HuH-7 (cell line): ENCODE results near the gene TBC1D1.
"Not testable (repeated sequence)": the region's sequence is repeated elsewhere in the genome, so short reads cannot be mapped to it uniquely, and the experiment has no call there.

ENCODE experiments used
- DNase-seq: peaks from one replicate; pipeline ENCODE4 v3.0.0; 2011; ENCODE audit warnings: low spot score

Gene TBC1D1

DNA sequence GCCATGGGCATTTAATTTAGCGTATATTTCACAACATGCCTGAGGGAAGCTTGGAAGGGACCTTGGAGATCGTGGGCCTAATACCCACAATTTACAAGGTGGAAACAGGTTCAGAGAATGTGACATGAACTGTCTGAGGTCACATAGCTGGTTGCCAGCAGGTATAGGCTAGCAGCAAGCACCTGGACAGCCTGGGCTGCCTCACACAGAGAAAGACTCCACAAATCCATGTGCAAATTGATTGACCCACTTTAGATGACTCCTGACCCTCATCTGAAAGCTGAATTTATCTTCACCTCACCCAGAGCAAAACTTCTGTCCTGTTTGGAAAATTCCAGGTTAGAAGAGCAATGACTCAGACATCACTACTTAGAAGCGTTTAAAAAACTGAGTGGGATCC is 75.2 kb downstream of the TBC1D1 start:
- DNase-seq: no peak

DNA sequence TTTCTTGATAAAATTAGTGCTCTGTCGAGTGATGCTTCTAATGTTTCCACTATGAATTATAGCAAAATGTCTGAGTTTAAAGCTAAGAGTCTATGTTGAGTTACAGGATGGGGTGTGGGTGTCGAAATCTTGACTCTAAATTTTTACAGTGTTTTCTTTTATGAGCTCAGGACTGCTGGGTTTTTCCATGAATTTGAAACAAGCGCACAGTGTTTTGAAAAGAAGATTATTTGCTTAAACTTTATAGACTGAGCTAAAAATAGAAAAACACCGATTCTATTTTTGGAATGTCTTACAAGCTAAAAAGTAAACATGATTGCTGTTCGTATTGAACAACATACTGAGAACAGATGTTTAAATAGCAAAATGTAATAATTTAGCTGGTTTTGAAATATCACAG is 76.9 kb downstream of the TBC1D1 start:
- peak; percentile 27 for DNase-seq

- no peak for DNase-seq
Measured at GRCh38 chr4:37968747-37969146, 77.9 kb downstream of the TBC1D1 start.

GRCh38 chr4:37970702-37971101 is 79.8 kb downstream of the TBC1D1 start:
- DNase-seq: no peak

- no peak for DNase-seq
Measured at GRCh38 chr4:37971202-37971601, 80.3 kb downstream of the TBC1D1 start.

DNA sequence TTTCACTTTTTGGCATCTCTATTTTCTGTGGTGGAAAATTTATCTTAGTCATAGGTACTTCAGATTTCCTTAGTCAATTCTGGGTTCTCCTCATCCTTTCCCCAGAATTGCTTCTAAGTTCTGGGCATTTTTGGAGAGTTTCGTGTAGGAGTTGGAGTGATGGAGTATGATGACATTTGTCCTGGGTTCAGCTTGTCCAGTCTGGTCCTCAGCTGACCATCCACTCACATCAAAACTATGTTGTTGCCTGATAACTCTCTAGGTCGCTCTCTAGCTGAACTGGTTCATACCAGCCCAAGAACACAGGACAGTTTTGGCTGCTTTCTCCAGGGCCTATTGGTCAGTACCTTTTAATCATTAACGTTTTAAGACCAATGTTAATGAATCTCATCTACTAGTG is 82.6 kb downstream of the TBC1D1 start:
- DNase-seq: no peak

DNA sequence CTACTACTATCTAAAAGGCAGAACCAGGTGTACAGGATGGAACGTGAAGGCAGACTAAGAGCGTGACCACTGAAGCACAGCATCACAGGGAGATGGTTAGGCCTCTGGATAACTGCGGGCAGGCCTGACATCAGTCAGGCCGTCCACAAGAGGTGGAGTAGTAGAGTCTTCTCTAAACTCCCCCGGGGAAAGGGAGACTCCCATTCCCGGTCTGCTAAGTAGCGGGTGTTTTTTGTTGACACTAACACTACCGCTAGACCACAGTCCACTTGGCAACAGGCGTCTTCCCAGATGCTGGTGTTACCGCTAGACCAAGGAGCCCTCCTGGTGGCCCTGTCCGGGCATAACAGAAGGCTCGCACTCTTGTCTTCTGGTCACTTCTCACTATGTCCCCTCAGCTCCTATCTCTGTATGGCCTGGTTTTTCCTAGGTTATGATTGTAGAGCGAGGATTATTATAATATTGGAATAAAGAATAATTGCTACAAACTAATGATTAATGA is 84.5 kb downstream of the TBC1D1 start:
- DNase-seq: not testable (repeated sequence)

DNA sequence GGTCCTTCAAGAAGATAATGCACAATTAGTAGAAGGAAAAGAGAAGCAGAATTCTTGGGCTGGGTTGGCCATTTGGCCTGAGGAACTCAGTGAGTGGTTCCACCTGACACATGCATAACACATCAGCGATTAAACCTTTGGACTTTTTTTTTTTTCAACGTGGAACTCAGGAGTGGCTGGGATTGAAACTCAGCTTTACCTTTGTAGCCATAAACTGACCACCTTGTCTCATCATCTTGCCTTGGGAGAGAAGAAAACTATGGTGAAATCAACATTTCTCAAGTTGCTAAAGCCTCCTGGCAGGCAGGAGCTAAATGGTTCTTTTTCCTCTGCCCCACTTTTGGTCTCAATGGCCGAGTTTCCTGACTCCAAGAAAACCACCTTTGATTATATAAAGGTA is 85.6 kb downstream of the TBC1D1 start:
- peak; percentile 25 for DNase-seq

GRCh38 chr4:37976991-37977470 is 86.1 kb downstream of the TBC1D1 start:
- peak; percentile 71 for DNase-seq

DNA sequence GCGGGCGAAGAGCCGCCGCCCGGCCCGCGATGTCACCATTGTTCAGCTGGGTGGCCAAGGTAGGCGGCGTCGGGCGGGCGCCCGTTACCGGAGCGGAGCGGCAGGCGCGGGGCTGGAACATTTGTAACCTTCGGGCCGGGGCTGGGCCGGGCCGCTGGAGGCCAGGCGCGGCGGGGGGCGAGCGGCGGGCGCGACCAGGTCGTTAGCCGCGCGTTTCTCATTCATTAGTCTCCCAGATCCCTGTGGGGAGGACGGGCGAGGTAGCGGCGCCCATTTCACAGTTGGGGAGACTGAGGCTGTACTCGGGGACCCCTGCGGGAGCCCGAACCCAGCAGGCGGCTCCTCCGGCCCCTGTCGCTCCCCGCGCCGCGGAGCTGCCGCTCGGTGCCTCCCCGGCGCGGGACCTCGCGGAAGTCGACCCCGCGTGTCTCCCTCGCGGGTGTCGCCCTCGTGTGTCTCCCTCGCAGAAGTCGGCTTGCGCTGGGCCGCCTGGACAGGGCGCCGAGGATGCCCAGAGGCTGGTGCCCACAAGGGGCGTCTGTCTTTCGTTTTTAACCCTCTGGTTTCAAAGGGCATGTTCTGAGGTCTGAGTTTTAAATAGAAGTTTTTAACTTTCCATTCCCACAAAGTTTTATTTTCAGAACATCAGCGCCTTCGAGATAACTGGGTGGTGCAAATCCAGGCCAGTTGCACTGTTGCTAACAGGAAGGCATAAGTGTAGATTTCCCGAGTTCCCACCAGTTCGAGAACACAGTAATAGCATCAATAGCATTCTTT is 86.8 kb downstream of the TBC1D1 start:
- DNase-seq: peak; percentile 60

GRCh38 chr4:37978248-37978924 is 87.5 kb downstream of the TBC1D1 start:
- DNase-seq: no peak

DNA sequence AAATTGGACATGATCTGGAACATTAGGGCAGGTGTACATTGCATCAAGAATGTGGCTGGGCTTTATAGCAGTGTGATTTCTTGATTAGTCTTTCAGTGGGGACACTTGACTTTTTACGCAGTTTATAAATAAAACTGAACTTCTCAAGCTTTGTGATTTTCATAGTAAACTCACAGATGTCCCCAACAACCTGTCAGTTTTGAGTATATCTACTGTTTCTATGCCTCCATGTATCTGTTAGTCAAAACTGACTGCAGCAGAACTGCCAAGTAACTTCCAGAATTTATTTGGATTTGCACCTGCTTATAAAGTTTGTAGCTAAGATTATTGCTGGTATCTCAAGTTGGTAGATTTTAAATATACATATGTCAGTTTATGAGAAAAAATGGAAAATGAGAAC is 89.4 kb downstream of the TBC1D1 start:
- DNase-seq: no peak

DNA sequence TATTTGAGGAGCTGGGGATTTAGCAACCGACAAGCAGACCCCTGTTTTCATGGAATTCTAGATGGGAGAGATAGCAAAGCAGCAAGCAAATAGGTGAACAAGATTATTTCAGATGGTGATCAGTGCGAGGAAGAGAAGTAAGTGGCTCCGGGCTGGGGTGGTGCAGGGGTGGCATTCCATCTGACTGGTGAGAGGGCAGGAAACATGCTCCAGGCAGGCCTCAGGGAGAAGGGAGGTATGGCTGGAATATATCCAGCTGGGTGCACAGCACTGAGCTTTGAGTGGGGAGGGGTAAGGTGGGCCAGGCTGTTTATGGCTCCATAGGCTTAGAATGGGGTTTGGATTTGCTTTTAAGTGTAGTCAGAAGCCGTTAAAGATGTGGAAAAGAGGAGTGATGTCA is 90.5 kb downstream of the TBC1D1 start:
- DNase-seq: no peak

DNA sequence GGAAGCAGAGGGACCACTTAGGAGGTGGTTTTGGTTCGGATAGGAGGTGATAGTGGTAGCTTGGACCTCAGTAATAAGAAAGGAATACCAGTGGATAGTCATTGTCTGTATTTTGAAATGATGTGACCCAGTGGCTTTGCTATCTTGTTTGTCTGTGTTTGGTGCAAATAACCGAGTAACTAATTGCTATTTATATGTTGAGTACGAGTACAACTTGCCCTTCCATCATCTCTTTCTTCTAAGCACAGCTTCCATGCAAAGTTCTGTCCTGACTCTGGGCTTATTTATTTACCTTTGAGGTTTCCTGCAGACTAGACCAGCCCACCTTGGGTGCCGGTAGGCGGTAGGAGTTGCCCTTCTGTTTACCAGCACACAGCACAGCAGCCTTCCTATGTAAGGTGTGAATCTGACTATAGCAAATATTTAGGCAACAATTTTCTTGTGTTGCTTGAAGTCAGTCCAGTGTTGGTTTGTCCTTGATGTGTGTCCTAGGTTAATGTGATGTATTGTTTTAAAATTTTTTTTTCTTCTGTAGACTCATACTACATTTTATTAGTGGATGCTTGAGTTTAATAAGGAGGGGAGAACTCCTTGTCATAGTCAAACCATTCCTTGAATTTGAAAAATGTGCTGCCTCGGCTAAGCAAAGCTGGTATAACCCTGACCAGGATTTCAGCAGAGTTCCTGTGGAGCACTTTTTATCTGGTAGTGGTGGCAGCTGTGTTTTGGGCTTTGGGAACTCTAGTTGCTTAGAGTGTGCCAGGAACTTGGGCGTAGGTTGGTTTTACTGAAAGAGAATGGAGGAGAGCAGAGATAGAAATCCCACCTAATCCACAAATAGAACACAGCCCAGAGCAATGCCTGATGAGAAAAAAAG is 91.2 kb downstream of the TBC1D1 start:
- no peak for DNase-seq

GRCh38 chr4:37982736-37983135 is 91.9 kb downstream of the TBC1D1 start:
- DNase-seq: no peak

DNA sequence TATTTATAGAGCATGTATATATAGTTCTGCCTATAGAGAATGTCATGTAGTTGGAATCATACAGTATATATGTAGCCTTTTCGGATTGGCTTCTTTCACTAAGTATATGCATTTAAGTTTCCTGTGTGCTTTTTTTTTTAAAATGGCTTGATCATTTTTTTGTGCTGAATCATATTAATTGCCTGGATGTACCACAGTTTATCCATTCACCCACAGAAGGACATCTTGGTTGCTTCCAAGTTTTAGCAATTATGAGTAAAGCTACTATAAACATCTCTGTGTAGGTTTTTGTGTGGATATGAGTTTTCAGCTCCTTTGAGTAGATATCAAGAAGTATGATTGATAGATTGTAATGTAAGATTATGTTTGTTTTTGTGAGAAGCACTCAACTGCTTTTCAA is 93.1 kb downstream of the TBC1D1 start:
- no peak for DNase-seq

GRCh38 chr4:37985730-37986275 is 94.9 kb downstream of the TBC1D1 start:
- DNase-seq: no peak

- DNase-seq: no peak
Measured at GRCh38 chr4:37988670-37989069, 97.8 kb downstream of the TBC1D1 start.

DNA sequence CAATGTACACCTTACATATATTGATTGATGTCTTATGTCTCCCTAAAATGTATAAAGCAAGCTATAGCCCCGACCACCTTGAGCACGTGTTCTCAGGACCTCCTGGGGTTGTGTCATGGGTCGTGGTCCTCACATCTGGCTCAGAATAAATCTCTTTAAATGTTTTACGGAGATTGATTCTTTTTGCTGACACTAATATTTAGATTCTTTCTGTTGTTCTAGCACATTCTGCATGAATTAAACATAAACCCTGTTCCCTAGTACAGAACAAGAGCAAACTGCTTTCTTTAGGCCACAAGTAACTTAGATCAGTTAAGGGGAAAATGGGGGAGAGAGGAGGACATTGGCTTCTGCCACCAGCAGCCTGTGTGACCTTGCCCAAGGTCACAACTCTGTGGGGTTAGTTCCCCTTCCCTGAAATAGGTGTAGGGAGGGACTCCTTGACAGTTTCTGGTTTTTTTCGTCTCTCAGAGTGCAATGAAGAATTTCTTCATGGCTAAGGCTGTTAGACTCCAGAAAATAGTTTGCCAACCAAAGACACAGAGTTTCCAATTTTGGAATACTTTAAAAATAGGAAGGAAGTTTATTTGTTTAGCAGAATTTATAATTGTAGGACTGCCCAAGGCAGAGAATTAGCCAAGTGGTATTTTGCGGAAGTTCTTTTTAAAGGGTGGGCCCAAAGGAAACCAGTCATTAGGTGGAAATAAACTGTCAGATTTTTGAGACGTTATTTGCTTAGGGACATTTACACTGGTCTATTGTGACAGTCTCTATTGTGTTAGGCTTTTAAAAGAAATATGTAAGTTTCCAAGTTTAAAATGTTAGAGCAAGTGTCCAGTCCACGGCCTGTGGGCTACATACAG is 98.7 kb downstream of the TBC1D1 start:
- DNase-seq: no peak

DNA sequence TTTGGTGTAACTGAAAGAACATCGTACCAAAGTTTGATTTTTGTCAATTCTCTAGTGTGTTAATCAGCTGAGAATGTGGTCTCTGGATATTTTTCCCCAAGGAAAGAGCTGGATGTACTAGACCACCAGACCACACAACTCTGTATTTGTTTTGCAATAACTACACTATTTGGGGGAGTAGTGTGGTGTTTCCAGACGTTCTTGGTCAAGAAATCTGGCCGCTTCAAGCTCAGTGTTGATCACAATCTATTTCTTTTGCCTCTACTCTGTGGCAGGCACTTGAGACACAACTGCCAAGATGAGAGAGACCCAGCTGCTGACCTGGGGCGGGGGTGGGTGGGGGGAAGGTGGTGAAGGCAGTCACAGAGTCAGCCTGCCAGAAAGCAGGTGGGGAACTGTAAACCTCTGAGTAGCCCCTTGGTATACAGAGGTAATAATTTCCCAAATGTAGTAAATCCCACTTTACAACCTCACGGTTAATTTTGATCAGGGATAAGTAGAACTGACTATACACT is 99.9 kb downstream of the TBC1D1 start:
- no peak for DNase-seq
